Breast epithelium (tissue), 3 donors: ENCODE data around the gene CCNL1.

Experiments
- CTCF ChIP-seq, 3 donors: fragments of 450-650 bp; IDR thresholded peaks; one replicate each; pipeline ENCODE4 v1.5.1; 2016 to 2017; ENCODE audit warnings: antibody characterized with exemption in 3 of 3, mild to moderate bottlenecking in 3 of 3, moderate library complexity in 3 of 3
- POLR2A ChIP-seq: fragments of 450-650 bp; IDR thresholded peaks from one replicate; pipeline ENCODE4 v1.6.1; 2016; ENCODE audit warnings: antibody characterized with exemption, mild to moderate bottlenecking, moderate library complexity

DNA sequence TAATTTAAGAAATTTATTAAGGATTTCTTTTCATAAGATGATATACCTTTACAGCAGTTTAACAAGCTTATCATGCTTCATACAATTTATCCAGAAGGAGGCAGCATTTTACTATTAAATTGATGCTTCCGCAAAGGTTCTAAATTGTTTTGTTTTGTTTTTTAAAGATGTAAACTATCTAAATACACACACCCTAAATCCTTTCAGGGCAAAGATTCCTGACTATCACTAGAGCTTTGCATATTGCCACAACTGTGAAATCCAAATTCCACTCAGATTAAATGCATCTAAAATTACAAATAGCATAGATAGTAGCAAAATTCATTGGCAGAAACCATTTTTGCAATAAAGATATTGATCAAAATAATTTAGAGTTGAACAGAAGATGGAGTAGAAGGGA, 44.5 kb upstream of the CCNL1 start:
- TF ChIP-seq POLR2A (no peak), CTCF (IDR thresholded peaks at IDR 0.05) (peak in 2 of 3 donors; percentile 46 to 56)
